PC-3 (cell line): ENCODE results near the gene DYNLT3. TPM values are rescaled to one million over a fixed set of nuclear protein-coding genes. Genes with fewer than 3 reads are reported as not detected.

Source experiments
- ATAC-seq: fragments of 200-7000 bp; cut with Tn5 transposase; 2 replicates; pipeline ENCODE4 v1.9.1; 2020; ENCODE audit warnings: mild to moderate bottlenecking, moderate library complexity
- BruUV-seq: library from RNA; stranded (reverse); fragments of 400-500 nt; replicated peaks from 2 replicates; lab custom pipeline; 2021; lab: Mats Ljungman, UMichigan
- CTCF ChIA-PET: fragments of 300-600 bp; sonication (Branson Sonifier 250); formaldehyde crosslinking; loops from one replicate; lab custom pipeline; 2022; ENCODE audit warnings: antibody characterized with exemption; lab: Charles Lee
- POLR2A ChIA-PET: fragments of 300-600 bp; sonication (Branson Sonifier 250); formaldehyde crosslinking; loops from one replicate; lab custom pipeline; 2022; ENCODE audit warnings: antibody characterized with exemption; ENCODE audit not compliant: unreplicated experiment; lab: Charles Lee
- DNase-seq: peaks from one replicate; pipeline ENCODE4 v3.0.0-alpha.2; 2015
- H2AFZ ChIP-seq: fragments of 300-600 bp; sonication (generic); 2 replicates; pipeline ENCODE4 v1.6.0; 2016; ENCODE audit warnings: antibody characterized with exemption, low read length
- H3F3A ChIP-seq: fragments of 300-600 bp; sonication (generic); one replicate; pipeline ENCODE4 v1.6.0; 2017; ENCODE audit warnings: antibody characterized with exemption, low read length, control low read depth, mild to moderate bottlenecking; ENCODE audit not compliant: unreplicated experiment
- H3K27ac ChIP-seq: fragments of 300-600 bp; sonication (generic); 2 replicates; pipeline ENCODE4 v1.5.1; 2016; ENCODE audit warnings: mild to moderate bottlenecking, low read length
- H3K27me3 ChIP-seq: fragments of 300-600 bp; sonication (generic); 2 replicates; pipeline ENCODE4 v1.6.1; 2016; ENCODE audit warnings: low read length, mixed read lengths
- H3K36me3 ChIP-seq: fragments of 300-600 bp; sonication (generic); 2 replicates; pipeline ENCODE4 v1.6.1; 2016; ENCODE audit warnings: low read depth, mixed run types, low read length, mixed read lengths
- H3K4me1 ChIP-seq: fragments of 300-600 bp; sonication (generic); 2 replicates; pipeline ENCODE4 v1.5.1; 2016; ENCODE audit warnings: low read length; ENCODE audit not compliant: insufficient read depth
- H3K4me2 ChIP-seq: fragments of 300-600 bp; sonication (generic); 2 replicates; pipeline ENCODE4 v1.6.0; 2016; ENCODE audit warnings: low read length
- H3K4me3 ChIP-seq: fragments of 300-600 bp; sonication (generic); 2 replicates; pipeline ENCODE4 v1.5.1; 2016; ENCODE audit warnings: mild to moderate bottlenecking, low read length, mixed read lengths
- H3K79me2 ChIP-seq: fragments of 300-600 bp; sonication (generic); 2 replicates; pipeline ENCODE4 v1.6.1; 2017; ENCODE audit warnings: low read length, mixed read lengths
- H3K9ac ChIP-seq: fragments of 300-600 bp; sonication (generic); 2 replicates; pipeline ENCODE4 v1.6.0; 2016; ENCODE audit warnings: mild to moderate bottlenecking, low read length
- H3K9me2 ChIP-seq: fragments of 300-600 bp; sonication (generic); replicated peaks from 2 replicates; pipeline ENCODE4 v1.6.1; 2016; ENCODE audit warnings: mixed run types, low read length, mixed read lengths
- H3K9me3 ChIP-seq: fragments of 300-600 bp; sonication (generic); 2 replicates; pipeline ENCODE4 v1.6.1; 2016; ENCODE audit warnings: low read length, mixed read lengths
- H4K20me1 ChIP-seq: fragments of 300-600 bp; sonication (generic); 2 replicates; pipeline ENCODE4 v1.6.1; 2016; ENCODE audit warnings: low read length, mixed read lengths
- CTCF ChIP-seq: fragments of 300-600 bp; sonication (generic); conservative IDR thresholded peaks from 2 replicates; pipeline ENCODE4 v1.5.1; 2017; ENCODE audit warnings: antibody characterized with exemption, low read depth, mild to moderate bottlenecking, low read length
- EZH2 ChIP-seq: fragments of 300-600 bp; sonication (generic); IDR thresholded peaks from one replicate; pipeline ENCODE4 v1.6.1; 2017; ENCODE audit warnings: antibody characterized with exemption, mild to moderate bottlenecking, low read length; ENCODE audit not compliant: unreplicated experiment
- EZH2phosphoT487 ChIP-seq: fragments of 300-600 bp; sonication (generic); IDR thresholded peaks from 2 replicates; pipeline ENCODE4 v1.6.1; 2018; ENCODE audit warnings: mild to moderate bottlenecking, antibody characterized with exemption, low read length, borderline replicate concordance
- intact Hi-C: fragments of 100-400 bp; cut with micrococcal nuclease; formaldehyde crosslinking; loops from 2 replicates; pipeline ENCODE4 v1.9.0; 2023
- total RNA-seq: library from RNA; depleted of rRNA; stranded (reverse); fragments of >200 nt; gene quantifications from 2 replicates; pipeline ENCODE4 v1.2.3, GENCODE V29; 2014

DYNLT3 gene
- total RNA-seq, 1 experiment from 2014 or later: 44.0 TPM

GRCh38 chrX:37863728-37864127 is 16.4 kb upstream of the DYNLT3 start:
- intact Hi-C loops: no loop called here
- H2AFZ ChIP-seq: no peak overlapping the region
- BruUV-seq: no TSS peak
- H3K9me3 ChIP-seq: no peaks in the 10 kb centered on the region
- TF ChIP-seq EZH2phosphoT487: no peak
- no peak for TF ChIP-seq CTCF
- TF ChIP-seq EZH2: no peak
- ATAC-seq (no peak), DNase-seq (no peak)
- POLR2A ChIA-PET: no interaction called here
- no peaks in the 10 kb centered on the region for H3K36me3 ChIP-seq
- CTCF ChIA-PET: no interaction called here
- no peak overlapping the region for H3K27ac ChIP-seq
- no peaks in the 10 kb centered on the region for H3F3A ChIP-seq
- no peaks in the 10 kb centered on the region for H4K20me1 ChIP-seq
- H3K4me2 ChIP-seq: no peak overlapping the region
- H3K9me2 ChIP-seq: no peaks in the 10 kb centered on the region
- no peaks in the 10 kb centered on the region for H3K79me2 ChIP-seq
- H3K4me3 ChIP-seq: no peak overlapping the region
- H3K27me3 ChIP-seq: no peaks in the 10 kb centered on the region
- no peaks in the 10 kb centered on the region; the same call in 1 of the 2 replicates for H3K4me1 ChIP-seq
- H3K9ac ChIP-seq: no peak overlapping the region

- intact Hi-C loops: no loop called here
- CTCF ChIA-PET: no interaction called here
Measured at GRCh38 chrX:37862851-37863250, 15.5 kb upstream of the DYNLT3 start.

More at GRCh38 chrX:37862851-37863250, 15.5 kb upstream of the DYNLT3 start:
- TF ChIP-seq EZH2phosphoT487 (no peak), EZH2 (no peak), CTCF (no peak)
- Histone ChIP-seq H4K20me1 (no peaks in the 10 kb centered on the region), H3K79me2 (no peaks in the 10 kb centered on the region), H3K36me3 (no peaks in the 10 kb centered on the region), H3K9me3 (no peaks in the 10 kb centered on the region), H3K4me1 (no peaks in the 10 kb centered on the region), H3K27me3 (no peaks in the 10 kb centered on the region), H3K27ac (no peak overlapping the region), H3K9ac (no peak overlapping the region), H3F3A (no peaks in the 10 kb centered on the region), H3K4me2 (no peak overlapping the region), H3K4me3 (no peak overlapping the region), H2AFZ (no peak overlapping the region), H3K9me2 (no peaks in the 10 kb centered on the region)
- POLR2A ChIA-PET: no interaction called here
- ATAC-seq (no peak), DNase-seq (no peak)
- no TSS peak for BruUV-seq
